ENCODE results near the gene SLC16A4. TPM values are rescaled to one million over a fixed set of nuclear protein-coding genes. Genes with fewer than 3 reads are reported as not detected.
"Not testable (repeated sequence)": the region's sequence is repeated elsewhere in the genome, so short reads cannot be mapped to it uniquely, and the experiment has no call there.

Gene SLC16A4
- polyA plus RNA-seq, 1 of the 3 experiments (the other 2 are of a cell fraction), result 3.0 TPM

- Histone ChIP-seq H3K36me3 (replicated peaks in 1 of 2; ENCODE audit: control insufficient read depth in 1 of 2, insufficient read depth in 2 of 2, low read length in 1 of 2) (no peaks in the 10 kb centered on the region), H3K27ac (ENCODE audit: low read depth in 2 of 2, low read length in 1 of 2) (no peak overlapping the region), H3K9me3 (no peaks in the 10 kb centered on the region), H4K20me1 (ENCODE audit: insufficient read depth) (no peaks in the 10 kb centered on the region), H3K4me3 (ENCODE audit: low read depth in 2 of 2, low read length in 1 of 2) (no peak overlapping the region), H3K79me2 (ENCODE audit: insufficient read depth) (no peaks in the 10 kb centered on the region), H3F3A (replicated peaks; ENCODE audit: insufficient read depth) (no peaks in the 10 kb centered on the region), H2AFZ (ENCODE audit: low read depth) (no peak overlapping the region), H3K9me2 (no peaks in the 10 kb centered on the region), H3K9ac (no peak overlapping the region), H3K4me2 (no peak overlapping the region), H3K27me3 (ENCODE audit: insufficient read depth) (no peaks in the 10 kb centered on the region), H3K4me1 (ENCODE audit: control insufficient read depth in 1 of 2, insufficient read depth in 2 of 2, low read depth in 1 of 2, low read length in 1 of 2) (peaks cover 0 to 2% of the 10 kb centered on the region in 2 experiments; a peak in 1 of 4 replicates)
- ChIA-PET CTCF (interaction anchor here (1.4 kb wide), 1 partner anchor 41 kb away, joined by 5 read pairs; no protein-coding TSS in a partner anchor), POLR2A (no interaction called here)
- DNase-seq, result no peak
- WGBS (ENCODE audit: low lambda C conversion rate), result 50% methylated on average over 1 of the region's 1 CpG
- TF ChIP-seq GABPA (IDR thresholded peaks at IDR 0.05; ENCODE audit: low read depth), result no peak
- no peak for TF ChIP-seq RXRA (IDR thresholded peaks at IDR 0.05; ENCODE audit: borderline replicate concordance, low read depth)
- no peak for TF ChIP-seq FOSL2 (IDR thresholded peaks at IDR 0.05; ENCODE audit: borderline replicate concordance, low read depth)
- no peak for TF ChIP-seq FOXM1 (IDR thresholded peaks at IDR 0.05; ENCODE audit: low read depth)
- TF ChIP-seq RAD21 (IDR thresholded peaks at IDR 0.05; ENCODE audit: low read length), result no peak
- no peak for TF ChIP-seq SMC3 (IDR thresholded peaks at IDR 0.05; ENCODE audit: low read depth, low read length)
- TF ChIP-seq SIN3A (IDR thresholded peaks at IDR 0.05; ENCODE audit: borderline replicate concordance, low read depth, low read length), result no peak
- TF ChIP-seq NFIC (IDR thresholded peaks at IDR 0.05; ENCODE audit: borderline replicate concordance), result no peak
- no peak for TF ChIP-seq MEF2A (IDR thresholded peaks at IDR 0.05; ENCODE audit: borderline replicate concordance, low read depth)
- TF ChIP-seq PBX3 (IDR thresholded peaks at IDR 0.05), result no peak
- no peak for TF ChIP-seq TEAD4 (IDR thresholded peaks at IDR 0.05; ENCODE audit: borderline replicate concordance, insufficient read depth)
- no peak for TF ChIP-seq IRF3 (IDR thresholded peaks at IDR 0.05; ENCODE audit: low read depth, low read length)
Measured at GRCh38 chr1:110418729-110419128, 27.9 kb upstream of the SLC16A4 start.

- not testable (repeated sequence) for H3K9ac ChIP-seq; DNase-seq; H3K9me2 ChIP-seq; H4K20me1 ChIP-seq (ENCODE audit: insufficient read depth); H3K27ac ChIP-seq (ENCODE audit: low read depth in 2 of 2, low read length in 1 of 2); H3K9me3 ChIP-seq; H3K4me3 ChIP-seq (ENCODE audit: low read depth in 2 of 2, low read length in 1 of 2); H3K4me2 ChIP-seq; H3F3A ChIP-seq (replicated peaks; ENCODE audit: insufficient read depth); H3K4me1 ChIP-seq (ENCODE audit: control insufficient read depth in 1 of 2, insufficient read depth in 2 of 2, low read depth in 1 of 2, low read length in 1 of 2); H2AFZ ChIP-seq (ENCODE audit: low read depth); H3K36me3 ChIP-seq (replicated peaks in 1 of 2; ENCODE audit: control insufficient read depth in 1 of 2, insufficient read depth in 2 of 2, low read length in 1 of 2); H3K79me2 ChIP-seq (ENCODE audit: insufficient read depth); H3K27me3 ChIP-seq (ENCODE audit: insufficient read depth)
- POLR2A ChIA-PET, result interaction anchor here (1.1 kb wide), 1 partner anchor 47 kb away, joined by 3 read pairs; no protein-coding TSS in a partner anchor
- CTCF ChIA-PET, result interaction anchor here (0.6 to 10.9 kb wide), 47 partner anchors 9 to 390 kb away, joined by 3 to 250 read pairs (median 5); partner anchors contain the start of genes KCNA10, KCNC4 and PROK1
- 88% methylated on average over 1 of the region's 1 CpG for WGBS (ENCODE audit: low lambda C conversion rate)
Measured at GRCh38 chr1:110413045-110413444, 22.2 kb upstream of the SLC16A4 start.

Data from SK-N-SH (cell line).